ENCODE data around the gene S100Z. TPM values are rescaled to one million over a fixed set of nuclear protein-coding genes. Genes with fewer than 3 reads are reported as not detected.

The S100Z gene
- total RNA-seq, 3 donors from 2014 or later = 0.78 TPM; not detected in 2

GRCh38 chr5:76956033-76956432 lies 106.2 kb downstream of the S100Z start:
- intact Hi-C loops (cut with DNase I, micrococcal nuclease) = no loop called here
- H3K9me3 ChIP-seq = no peaks in the 10 kb centered on the region
- H3K4me3 ChIP-seq = no peak overlapping the region
- DNase-seq = no peak
- H3K36me3 ChIP-seq (ENCODE audit: low read depth) = no peaks in the 10 kb centered on the region
- H3K4me1 ChIP-seq (ENCODE audit: low read depth) = no peaks in the 10 kb centered on the region
- TF ChIP-seq, protein P1, sequence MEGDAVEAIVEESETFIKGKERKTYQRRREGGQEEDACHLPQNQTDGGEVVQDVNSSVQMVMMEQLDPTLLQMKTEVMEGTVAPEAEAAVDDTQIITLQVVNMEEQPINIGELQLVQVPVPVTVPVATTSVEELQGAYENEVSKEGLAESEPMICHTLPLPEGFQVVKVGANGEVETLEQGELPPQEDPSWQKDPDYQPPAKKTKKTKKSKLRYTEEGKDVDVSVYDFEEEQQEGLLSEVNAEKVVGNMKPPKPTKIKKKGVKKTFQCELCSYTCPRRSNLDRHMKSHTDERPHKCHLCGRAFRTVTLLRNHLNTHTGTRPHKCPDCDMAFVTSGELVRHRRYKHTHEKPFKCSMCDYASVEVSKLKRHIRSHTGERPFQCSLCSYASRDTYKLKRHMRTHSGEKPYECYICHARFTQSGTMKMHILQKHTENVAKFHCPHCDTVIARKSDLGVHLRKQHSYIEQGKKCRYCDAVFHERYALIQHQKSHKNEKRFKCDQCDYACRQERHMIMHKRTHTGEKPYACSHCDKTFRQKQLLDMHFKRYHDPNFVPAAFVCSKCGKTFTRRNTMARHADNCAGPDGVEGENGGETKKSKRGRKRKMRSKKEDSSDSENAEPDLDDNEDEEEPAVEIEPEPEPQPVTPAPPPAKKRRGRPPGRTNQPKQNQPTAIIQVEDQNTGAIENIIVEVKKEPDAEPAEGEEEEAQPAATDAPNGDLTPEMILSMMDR (IDR thresholded peaks at IDR 0.05) = no peak
- no peak for ATAC-seq

- H3K9me3 ChIP-seq = no peaks in the 10 kb centered on the region
- no peak for DNase-seq
- intact Hi-C loops (cut with DNase I, micrococcal nuclease) = no loop called here
- no peaks in the 10 kb centered on the region for H3K36me3 ChIP-seq (ENCODE audit: low read depth)
- H3K4me1 ChIP-seq (ENCODE audit: low read depth) = no peaks in the 10 kb centered on the region
- TF ChIP-seq, protein P1 (IDR thresholded peaks at IDR 0.05) = no peak
- ATAC-seq = no peak
- H3K4me3 ChIP-seq = no peak overlapping the region
These were observed 109.4 kb downstream of the S100Z start for GRCh38 chr5:76958991-76959767.

GRCh38 chr5:76960004-76960625 lies 110.3 kb downstream of the S100Z start:
- H3K9me3 ChIP-seq = no peaks in the 10 kb centered on the region
- no peak for DNase-seq
- H3K4me3 ChIP-seq = no peak overlapping the region
- intact Hi-C loops (cut with DNase I, micrococcal nuclease) = no loop called here
- no peaks in the 10 kb centered on the region for H3K4me1 ChIP-seq (ENCODE audit: low read depth)
- no peak for ATAC-seq
- no peaks in the 10 kb centered on the region for H3K36me3 ChIP-seq (ENCODE audit: low read depth)
- TF ChIP-seq, protein P1 (IDR thresholded peaks at IDR 0.05) = no peak

DNA sequence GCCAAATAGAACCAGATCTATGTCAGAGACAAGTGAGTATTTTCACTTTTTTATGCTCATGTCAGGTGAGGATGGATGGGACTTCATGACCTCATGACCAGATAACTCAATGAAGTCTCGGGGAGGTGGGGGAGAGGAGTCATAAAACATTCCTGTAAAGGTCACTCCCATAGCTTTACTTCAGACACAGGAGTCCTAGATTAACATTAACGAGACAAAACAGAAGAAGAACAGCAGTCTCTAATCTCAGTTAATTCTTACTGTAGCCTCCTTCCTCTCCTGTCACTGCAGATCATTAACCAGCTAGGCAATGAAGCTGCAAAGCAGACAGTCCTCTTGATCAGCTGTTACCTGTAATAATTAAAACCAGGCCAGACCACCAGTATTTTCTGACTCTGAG lies 114.2 kb downstream of the S100Z start:
- no peak for ATAC-seq
- DNase-seq = no peak
- H3K4me3 ChIP-seq = no peak overlapping the region
- intact Hi-C loops (cut with DNase I, micrococcal nuclease) = no loop called here
- no peaks in the 10 kb centered on the region for H3K4me1 ChIP-seq (ENCODE audit: low read depth)
- no peaks in the 10 kb centered on the region for H3K36me3 ChIP-seq (ENCODE audit: low read depth)
- no peaks in the 10 kb centered on the region for H3K9me3 ChIP-seq
- TF ChIP-seq, protein P1 (IDR thresholded peaks at IDR 0.05) = no peak

Other genes with a start within 250 kb of the S100Z start
- gene F2RL2, start 226.6 kb upstream of the S100Z start, total RNA-seq = 1 to 10 TPM in 1 of 3 donors, under 1 TPM in 2; 0.17 to 2.4 (median 0.58) TPM
- gene F2R, start 133.9 kb upstream of the S100Z start, total RNA-seq = 1 to 10 TPM; 3.1 to 6.5 (median 4.6) TPM
- 100 to 1,000 TPM in 2 of 3 donors, 10 to 100 TPM in 1; 58.1 to 177 (median 128) TPM for gene F2RL1, start 31.0 kb upstream of the S100Z start, total RNA-seq
- under 1 TPM in 2 of 3 donors, not detected in 1; 0.57 to 0.84 TPM for gene CRHBP, start 103.0 kb downstream of the S100Z start, total RNA-seq
- gene AGGF1, start 180.4 kb downstream of the S100Z start, total RNA-seq = 10 to 100 TPM; 19.6 to 20.3 (median 20.2) TPM
- gene ZBED3, start 237.3 kb downstream of the S100Z start, total RNA-seq = 1 to 10 TPM; 6.3 to 9.0 (median 7.9) TPM

Measured in mucosa of descending colon (tissue), 3 donors.